Measurements from ENCODE around the gene CDC42SE2.
"Not testable (repeated sequence)": the region's sequence is repeated elsewhere in the genome, so short reads cannot be mapped to it uniquely, and the experiment has no call there.

Gene CDC42SE2

DNA sequence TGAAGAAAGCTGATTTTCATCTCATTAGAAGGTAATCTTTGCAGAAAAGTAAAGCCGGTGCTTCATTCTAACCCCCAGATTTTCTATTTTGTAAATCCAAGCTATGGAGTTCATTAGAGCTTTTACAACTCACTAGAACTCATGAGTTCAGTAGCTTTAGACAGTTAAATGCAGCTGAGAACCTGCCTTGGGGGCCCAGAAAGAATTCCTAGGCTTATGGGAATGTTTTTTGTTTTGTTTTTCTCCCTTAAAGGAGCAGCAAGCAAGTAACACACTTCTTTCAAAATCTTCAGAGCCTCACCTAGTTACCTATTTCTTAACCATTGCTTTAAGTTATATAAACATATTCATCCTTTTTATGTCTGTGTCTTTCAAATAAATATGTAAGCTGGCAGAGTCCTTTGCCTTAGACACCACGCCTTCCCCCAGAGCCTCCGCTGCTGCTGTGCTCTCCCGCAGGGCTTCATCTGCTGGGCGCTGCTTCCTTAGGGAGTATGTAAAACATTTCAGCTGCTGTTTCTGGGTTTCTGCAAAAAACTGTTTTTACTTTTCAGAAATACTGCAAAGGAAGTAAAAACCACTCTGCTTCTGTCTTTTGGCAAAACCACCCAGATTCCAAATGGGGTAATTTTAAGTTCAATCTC lies 132.9 kb downstream of the CDC42SE2 start:
- DNase-seq: no peak

DNA sequence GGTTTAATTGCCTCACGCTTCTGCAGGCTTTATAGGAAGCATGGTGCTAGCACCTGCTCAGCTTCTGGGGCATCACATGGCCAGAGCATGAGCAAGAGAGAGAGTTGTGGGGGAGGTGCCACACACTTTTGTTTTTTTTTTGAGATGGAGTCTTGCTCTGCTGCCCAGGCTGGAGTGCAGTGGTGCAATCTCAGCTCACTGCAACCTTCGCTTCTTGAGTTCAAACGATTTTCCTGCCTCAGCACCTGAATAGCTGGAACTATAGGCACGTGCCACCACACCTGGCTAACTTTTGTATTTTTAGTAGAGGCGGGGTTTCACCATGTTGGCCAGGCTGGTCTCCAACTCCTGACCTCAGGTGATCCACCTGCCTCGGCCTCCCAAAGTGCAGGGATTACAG lies 135.2 kb downstream of the CDC42SE2 start:
- DNase-seq: not testable (repeated sequence)

DNA sequence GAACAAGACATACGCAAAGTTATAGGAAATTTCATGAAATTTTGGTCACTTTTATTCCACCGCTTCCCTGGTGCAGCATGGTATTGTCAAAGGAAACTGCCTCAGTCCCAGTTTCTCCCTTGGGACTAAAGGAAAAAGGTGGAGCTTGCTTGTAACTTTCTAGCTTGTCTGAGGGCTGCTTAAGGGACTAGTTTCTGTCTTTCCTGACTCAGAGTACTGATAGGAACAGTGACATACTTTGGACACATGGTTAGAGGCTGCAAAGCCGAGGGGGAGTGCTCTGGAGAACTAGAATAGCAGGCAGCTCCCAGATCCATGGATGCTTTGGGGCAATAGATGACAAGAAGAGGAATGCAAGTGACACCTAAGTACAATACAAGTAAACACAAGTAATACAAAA lies 136.7 kb downstream of the CDC42SE2 start:
- no peak for DNase-seq

DNA sequence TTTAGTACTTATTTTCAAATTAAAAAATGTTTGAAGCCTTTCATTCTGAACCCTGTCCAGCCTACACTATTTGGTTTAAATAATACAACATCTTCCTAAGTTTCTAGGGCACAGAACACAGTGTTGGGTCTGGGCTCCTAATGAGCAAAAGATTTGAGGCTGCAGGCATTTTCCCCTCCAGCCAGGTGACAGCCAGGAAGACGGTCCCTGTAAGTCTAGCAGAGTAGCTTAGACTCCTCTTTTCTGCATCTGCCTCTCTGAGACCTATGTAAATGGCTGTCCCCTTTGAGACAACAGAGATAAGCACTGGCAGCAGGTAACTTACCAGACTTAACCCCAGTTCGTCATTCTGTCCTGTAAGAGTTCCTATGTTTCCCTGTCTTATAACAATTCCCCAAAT lies 141.8 kb downstream of the CDC42SE2 start:
- DNase-seq: no peak

DNA sequence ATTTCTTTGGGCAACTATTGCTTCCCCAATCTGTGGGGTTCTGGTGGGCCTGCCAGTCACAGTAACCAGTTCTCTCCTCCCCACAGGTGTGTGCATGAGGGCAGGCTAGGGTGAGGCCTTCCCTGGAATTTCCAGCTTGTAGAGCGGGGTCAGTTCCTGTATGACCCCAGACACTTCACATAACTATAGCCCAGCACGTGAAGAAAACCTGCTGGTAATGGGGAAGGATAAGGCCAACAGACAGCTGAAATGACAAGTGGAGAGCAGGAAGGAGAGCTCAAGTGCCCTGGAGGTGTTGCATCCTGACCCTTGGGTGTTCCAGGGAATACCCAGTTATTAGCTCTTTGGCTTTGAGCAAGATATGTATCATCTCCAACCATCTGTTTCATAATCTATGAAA lies 142.2 kb downstream of the CDC42SE2 start:
- no peak for DNase-seq

DNA sequence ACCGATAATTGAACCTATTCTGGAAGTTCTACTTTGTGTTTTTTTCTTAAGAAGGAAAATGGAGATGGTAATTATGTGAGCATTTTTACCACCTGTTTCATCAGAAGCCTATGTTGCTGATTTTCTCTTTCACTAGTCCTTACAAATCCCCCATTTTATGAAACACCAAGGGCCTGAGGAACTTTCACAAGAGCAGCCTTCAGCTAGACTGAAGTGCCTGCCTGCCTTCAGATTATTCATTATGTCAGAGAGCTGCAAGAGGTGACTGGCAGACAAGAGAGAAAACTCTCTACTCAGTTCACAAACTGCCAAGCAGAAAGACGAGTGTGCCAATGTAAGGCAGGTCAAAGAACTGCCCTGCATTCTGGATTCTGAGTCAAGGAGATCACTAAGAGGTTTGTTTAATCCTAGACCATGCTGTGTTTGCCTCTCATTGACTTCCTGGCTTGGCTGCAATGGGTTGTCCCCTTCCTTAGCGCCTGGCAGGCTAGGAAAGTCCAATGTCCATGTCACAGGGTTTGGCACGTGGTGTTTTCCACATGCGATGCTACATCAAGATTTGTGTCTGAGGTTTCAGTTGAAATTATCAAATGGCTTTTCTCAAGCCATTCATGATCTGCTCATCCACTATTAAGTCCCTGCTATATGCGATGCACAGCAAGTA lies 143.3 kb downstream of the CDC42SE2 start:
- no peak for DNase-seq

DNA sequence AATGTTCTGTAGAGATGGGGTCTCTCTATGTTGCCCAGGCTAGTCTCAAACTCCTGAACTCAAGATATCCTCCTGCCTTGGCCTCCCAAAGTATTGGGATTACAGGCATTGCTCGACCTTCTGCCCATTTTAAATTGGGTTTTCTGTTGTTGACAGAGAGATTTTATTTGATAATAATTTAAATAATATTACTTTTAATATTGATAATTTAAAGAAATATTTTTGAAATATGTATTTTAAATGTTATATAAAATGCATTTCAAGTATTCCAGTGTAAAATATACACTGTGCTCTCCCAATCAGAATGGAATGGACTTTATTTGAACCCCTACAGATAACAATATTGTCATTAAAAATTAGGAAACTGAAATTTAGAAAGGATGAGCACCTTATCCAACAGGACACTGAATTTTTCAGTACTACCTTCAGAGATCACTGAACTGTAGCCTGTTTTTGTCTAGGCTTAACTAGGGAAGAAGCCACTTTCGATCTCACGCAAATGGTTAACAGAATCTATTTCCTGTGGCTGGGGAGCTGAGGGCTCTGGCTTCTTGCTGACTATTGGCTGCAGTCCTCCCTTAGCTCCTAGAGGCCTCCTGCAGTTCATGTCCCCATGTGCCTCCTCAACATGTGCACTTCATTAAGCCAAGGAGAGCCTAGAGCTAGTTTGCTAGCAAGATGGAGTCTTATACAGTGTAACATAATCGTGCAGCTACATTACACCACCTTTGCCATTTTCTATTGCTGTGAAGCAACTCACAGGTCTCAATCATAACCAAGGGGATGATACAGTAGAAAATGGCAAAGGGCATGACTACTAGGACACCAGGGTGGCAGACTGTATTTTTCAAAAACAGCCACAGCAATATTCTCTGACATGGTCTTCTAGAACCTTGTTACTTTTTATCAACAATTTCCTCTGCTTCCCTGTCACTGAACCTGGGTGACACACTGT lies 150.0 kb downstream of the CDC42SE2 start:
- DNase-seq: no peak

DNA sequence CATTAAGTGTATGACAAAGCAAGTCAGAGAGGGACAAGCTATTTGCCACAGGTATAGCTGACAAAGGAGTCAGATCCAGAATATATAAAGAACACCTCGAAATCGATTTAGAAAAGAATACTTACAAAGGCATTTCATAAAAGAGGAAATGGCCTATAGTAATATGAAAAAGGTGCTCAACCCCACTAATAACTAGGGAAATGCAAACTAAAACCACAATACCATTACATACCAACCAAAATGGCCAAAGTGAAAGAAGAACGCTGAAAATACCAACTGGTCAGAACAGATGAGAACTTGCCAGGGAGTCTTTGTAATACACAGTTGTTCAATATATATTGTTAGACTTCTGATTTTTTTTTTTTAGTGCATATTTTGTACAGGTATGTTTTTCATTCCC lies 152.9 kb downstream of the CDC42SE2 start:
- no peak for DNase-seq

DNA sequence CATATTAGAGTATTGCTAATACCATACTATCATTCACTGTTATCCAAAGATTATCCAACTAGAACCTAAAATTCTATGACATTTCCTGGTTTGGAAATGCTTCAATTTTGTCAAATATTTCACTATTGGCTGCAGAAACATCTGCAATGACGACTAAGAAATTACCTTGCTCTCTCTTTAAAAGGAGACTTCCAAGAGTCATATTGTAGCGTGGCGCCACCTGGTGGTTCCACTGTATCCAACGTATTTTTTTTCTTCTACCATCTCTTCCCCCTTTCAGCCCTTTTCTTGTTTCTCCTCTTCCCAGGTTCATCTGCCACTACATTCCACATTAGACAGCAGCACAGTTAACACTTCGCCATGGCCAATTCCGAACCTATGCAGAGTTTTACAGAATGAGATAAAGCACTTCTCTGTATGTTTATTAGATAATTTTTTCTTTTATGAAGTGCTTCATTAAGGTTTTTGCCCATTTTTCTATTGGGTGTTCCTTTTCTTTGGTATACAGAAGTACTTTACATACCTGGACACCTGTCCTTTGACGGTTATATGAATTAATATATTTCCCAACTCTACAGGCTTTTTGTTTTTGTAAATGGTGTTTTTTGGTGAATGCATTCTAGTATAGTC lies 153.5 kb downstream of the CDC42SE2 start:
- peak; percentile 38 to 59 for DNase-seq

DNA sequence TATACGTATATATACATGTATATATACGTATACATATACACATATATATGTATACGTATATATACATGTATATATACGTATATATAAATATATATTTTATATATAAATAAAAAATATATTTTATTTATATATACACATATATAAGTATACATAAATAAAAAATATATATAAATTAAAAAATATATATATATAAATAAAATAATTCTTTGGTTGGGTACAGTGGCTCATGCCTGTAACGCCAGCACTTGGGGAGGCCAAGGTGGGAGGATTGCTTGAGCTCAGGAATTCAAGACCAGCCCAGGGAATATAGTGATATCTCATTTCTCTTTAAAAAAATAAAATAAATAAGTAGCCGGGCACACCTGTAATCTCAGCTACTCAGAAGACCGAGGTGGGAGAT lies 155.0 kb downstream of the CDC42SE2 start:
- DNase-seq: no peak

DNA sequence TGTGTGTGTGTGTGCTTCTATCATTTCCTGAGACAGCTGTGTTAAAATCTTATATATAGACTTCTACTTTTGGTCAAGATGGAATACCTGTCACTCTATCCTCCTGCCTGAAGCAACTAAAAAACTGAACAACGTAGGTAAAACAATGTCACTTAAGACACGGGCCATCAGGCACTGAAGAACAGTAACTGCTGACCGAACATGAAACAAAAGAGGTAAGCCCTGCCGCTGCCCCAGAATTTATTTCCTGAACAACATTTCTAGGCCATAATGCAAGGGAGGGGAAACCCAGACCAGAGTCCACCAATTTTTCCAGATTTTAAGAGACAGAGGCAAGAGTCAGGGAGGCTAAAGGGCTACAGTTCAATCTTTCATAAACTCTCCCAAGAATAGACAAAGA lies 156.0 kb downstream of the CDC42SE2 start:
- DNase-seq: no peak

DNA sequence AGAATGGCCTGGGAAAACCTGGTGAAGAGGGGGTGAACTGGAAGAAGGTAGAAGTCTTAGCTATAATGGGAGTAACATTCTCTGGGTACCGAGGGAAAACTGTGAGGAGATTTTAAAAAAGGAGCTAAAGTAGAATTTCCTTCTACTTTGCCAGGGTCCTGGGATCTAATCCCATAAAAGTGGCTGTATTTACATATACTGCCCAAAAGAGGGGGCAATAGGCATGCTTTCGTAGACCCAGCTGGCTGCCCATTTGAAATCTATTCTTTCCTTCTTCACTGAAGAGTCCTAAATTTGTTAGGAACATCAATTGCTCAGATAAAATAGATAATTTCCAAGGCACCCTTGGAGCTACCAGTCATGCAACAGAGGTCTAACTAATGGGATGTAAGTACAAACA lies 159.2 kb downstream of the CDC42SE2 start:
- peak; percentile 0 to 3 for DNase-seq

DNA sequence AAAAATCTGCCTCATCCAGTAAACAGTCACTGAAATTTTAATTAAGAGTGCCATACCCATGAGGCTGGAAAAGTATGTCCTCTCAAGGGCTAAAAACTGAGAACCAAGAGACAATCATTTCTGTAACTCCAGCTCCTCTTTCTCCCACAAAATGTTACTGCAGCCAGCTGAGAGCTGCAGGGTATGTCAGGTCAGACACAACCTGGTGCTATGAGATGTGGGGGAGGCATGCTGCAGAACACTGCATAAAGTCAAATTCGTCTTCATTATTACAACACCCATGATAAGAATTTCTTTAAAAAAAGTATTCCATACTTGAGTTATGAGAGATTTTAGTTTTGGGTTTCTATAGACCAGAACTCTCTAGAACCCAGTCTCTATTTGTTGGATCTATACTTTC lies 162.2 kb downstream of the CDC42SE2 start:
- no peak for DNase-seq

DNA sequence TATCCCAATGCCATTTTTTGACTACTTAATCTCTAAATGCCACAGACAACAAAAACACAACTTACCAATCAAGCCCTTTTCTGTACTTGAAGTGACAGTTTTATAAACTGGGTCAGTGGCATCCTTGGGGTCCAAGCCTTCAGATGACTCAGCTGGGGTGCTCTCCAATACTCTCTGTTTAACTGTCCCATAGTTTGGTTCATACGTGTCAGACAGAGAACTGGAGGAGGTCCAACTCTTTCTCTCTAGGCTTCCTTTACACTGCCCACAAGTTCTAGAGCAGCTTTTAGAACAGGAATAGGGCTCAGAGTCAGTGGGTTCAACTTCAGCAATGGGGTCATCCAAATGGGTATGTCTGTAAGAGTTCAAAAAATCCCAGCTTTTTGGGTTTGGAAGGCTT lies 166.9 kb downstream of the CDC42SE2 start:
- DNase-seq: no peak

DNA sequence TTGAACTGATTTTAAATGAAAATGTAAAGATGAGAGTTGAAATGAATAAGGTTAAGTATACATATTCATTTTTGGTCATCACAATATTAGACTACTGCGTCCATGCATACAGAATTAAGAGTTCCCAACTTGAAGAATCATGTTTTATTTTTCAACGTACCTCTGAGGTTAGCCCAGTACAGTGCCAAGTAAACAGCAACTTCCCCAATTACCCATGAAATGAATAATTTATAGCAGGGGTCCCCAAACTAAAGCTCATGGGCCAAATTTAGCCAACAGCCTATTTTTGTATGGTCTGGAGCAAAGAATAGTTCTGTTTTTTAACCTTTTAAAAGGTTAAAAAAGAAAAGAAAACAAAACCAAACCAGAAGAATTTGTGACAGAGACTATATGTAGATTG lies 167.9 kb downstream of the CDC42SE2 start:
- DNase-seq: no peak

DNA sequence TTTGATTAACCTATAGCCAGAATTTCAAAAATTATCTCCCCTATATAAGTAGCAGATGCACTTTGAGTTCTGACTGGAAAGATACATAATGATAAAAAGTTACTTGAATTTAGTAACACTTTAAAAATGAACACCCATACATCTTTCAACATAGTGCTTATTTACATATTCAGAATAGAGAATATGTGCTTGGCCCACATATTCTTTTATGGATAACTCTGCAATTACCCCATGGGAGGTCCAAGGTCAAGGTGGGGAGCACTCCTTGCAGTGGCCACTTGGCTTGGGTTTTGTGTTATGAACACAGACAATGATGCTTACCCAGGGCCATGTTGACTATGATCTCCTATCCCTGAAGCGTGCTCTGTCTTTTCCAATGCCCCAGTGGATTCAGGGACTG lies 169.3 kb downstream of the CDC42SE2 start:
- DNase-seq: no peak

DNA sequence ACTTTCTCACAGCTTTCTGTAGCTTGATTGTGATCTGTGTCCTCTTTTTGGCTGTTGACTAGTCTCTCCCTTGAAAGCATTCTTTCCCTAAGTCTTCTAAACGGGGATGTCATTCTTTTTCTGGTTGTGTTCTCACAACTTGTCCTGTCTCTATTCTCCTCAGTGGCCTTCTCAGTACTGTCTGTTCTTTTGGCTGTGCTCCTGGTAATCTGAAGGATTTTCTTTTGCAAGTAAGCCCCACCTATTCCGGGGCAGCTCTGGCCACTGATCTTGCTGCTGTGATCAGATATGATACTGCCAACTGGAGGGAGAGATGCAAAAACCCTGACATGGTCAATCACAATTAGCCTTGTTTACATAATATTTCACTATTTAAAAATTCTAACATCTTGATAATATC lies 172.2 kb downstream of the CDC42SE2 start:
- no peak for DNase-seq

DNA sequence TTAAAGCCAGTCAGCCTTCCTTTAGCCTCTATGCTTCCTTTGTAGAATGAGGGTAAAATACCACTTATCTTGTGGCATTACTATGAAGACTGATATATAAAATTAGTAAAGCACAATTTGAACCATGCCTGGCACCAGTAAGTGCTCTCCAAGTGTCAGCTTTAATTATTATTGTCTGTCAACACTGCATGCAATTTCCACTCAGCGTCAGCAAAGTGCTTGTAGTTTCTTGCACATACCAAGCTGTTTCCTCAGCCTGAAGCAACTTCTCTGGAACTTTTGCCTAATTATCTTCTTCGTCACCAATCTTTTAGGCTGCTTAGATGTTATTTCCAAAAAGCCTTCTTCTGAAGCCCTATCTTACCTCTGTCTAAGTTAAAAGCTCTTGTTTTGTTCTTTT lies 177.3 kb downstream of the CDC42SE2 start:
- no peak for DNase-seq
